Erythroblast (primary cell): ENCODE data around the gene STX11.
"Not testable (repeated sequence)": the region's sequence is repeated elsewhere in the genome, so short reads cannot be mapped to it uniquely, and the experiment has no call there.

ENCODE experiments used
- DNase-seq, 2 experiments: peaks; one replicate each; lab custom pipeline; 2025; lab: John Stamatoyannopoulos, UW
- GATA1 ChIP-seq: IDR thresholded peaks from 2 replicates; pipeline ENCODE4 v1.6.1; 2011; ENCODE audit warnings: low read depth, mild to moderate bottlenecking, control low read depth, low read length, moderate library complexity
- POLR2A ChIP-seq: IDR thresholded peaks from 2 replicates; pipeline ENCODE4 v1.6.1; 2011; ENCODE audit warnings: mild to moderate bottlenecking, low read length

STX11 gene

DNA sequence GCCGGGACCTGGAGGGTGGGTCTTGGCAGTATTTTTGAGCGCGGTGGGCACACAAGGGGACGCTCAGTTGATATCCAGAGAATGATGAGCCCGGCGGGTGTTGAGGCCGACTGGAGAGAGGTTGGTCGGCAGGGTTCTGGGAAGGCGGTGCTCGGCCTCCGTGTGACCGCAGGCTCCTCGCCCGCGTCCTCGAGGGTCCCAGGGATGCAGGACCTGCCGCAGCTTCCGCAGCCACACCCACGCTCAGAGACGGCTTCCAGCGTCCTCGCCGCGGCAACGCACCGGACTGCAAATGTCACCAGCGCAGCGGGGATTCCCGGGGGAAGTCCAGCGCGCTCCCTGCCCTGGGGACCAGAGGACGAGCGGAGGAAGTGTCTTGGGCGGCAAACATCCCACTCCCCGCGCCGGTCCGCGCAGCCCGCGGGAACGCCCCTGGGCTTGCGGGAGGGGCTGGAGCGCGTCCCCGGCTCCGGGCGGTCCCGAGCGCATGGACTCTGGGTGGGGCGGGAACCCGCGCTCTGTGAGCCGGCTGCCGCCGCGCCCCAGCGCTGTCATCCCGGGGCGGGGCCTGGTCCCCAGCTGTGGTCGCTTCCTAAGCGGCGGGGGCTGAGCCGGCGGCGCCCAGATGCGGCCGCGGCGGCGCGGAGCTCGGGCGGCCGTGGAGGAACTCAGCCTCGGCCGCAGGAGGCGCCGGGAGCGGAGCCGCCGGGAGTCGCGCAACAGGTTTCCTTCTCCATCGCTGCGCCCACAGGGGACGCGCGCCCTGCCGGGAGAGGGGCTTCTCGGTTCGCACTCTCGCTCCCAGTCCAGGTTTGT lies at the start of gene STX11:
Gene STX11, plus strand, starts transcription at position 624 of the 816 bp plus-strand sequence. CDS start 36,111 bp downstream, outside the sequence.
- no peak for TF ChIP-seq GATA1
- TF ChIP-seq POLR2A = peak; percentile 52
- DNase-seq = peak; percentile 70 to 72

DNA sequence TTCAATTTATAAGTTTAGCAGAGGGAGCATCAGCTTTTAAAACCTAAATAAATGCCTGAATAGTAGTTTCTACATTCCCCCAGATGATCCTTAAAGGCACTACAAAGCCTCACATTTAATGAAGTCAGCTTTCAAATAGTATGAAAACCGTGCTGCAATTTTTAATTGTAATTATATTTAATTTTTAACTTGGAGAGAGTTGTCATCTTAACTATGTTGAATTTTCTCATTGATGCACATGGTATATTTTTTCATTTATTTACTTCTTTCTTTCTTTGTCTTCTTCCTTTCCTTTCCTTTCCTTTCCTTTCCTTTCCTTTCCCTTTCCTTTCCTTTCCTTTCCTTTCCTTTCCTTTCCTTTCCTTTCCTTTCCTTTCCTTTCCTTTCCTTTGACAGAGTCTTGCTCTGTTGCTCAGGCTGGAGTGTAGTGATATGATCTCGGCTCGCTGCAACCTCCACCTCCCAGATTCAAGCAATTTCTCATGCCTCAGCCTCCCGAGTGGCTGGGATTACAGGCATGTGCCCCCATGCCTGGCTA lies 47.2 kb upstream of the STX11 start:
- DNase-seq = no peak
- no peak for TF ChIP-seq POLR2A
- TF ChIP-seq GATA1 = no peak

GRCh38 chr6:144104488-144104887 lies 45.8 kb upstream of the STX11 start:
- TF ChIP-seq POLR2A = no peak
- no peak for TF ChIP-seq GATA1
- DNase-seq = no peak

GRCh38 chr6:144104898-144105487 lies 45.3 kb upstream of the STX11 start:
- peak; percentile 73 to 77 for DNase-seq
- no peak for TF ChIP-seq GATA1

GRCh38 chr6:144106206-144106605 lies 44.1 kb upstream of the STX11 start:
- TF ChIP-seq GATA1 (no peak), POLR2A (no peak)
- DNase-seq = no peak

DNA sequence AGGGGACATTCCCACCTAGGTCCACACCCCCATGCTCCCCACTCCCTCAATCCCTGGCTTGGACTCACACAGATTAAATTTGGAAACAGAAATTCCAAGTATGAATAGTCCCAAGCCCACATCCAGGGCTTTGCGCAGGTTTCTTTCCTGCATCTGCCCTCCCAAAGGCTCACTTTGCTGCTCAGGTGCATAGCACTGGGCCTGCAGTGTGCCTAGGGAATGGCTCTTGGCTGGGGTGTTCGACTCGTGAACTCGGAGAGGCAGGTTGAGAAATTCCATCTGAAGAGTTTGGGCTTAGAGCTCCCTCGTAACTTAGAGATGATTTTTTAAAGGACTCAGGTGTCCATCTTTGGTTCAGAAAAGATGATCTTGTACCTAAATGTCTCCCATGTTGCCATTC lies 40.1 kb upstream of the STX11 start:
- no peak for DNase-seq
- TF ChIP-seq POLR2A = no peak
- TF ChIP-seq GATA1 = no peak

DNA sequence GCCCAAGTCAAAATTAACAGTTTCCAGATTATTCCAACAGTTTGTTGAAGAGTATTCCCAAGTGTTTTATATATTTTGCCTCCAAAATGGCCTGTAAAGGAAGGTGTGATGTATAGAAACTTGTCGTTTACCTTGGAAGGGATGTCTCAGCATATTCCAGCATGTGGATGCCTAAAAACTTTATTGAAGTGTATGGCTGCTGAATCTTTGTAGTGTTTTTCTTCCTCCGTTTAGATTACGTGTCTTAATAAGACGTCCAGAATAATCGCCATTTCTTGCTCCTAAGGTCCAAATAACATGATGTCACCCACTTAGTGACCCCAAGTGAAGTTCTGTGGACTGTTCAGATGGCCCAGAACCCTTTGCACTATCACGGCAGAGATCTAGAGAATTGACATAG lies 37.0 kb upstream of the STX11 start:
- no peak for DNase-seq
- TF ChIP-seq POLR2A (no peak), GATA1 (no peak)

- TF ChIP-seq GATA1 (no peak), POLR2A (no peak)
Measured at GRCh38 chr6:144115219-144115618, 35.1 kb upstream of the STX11 start.

DNA sequence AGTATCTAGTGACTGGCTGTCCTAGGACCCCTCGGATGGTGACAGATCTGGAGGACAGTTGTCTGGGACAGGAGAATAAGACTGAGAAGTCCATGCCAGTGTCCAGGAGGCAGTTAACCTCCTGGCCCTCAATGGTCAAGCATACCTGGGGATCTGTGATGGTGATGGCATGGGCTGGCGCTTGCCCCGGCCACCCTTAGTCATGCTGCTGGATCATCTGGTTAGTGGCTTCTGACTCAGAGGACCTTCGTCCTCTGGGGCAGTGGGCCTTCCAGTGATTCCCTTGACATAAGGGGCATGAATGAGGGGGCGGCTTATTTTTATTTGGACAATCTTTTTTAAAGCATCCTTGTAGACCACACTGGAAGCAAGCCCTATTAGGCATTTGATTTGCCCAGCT lies 30.9 kb upstream of the STX11 start:
- TF ChIP-seq POLR2A = no peak
- no peak for TF ChIP-seq GATA1
- DNase-seq = no peak

More at GRCh38 chr6:144115219-144115618, 35.1 kb upstream of the STX11 start:
- DNase-seq = no peak

DNA sequence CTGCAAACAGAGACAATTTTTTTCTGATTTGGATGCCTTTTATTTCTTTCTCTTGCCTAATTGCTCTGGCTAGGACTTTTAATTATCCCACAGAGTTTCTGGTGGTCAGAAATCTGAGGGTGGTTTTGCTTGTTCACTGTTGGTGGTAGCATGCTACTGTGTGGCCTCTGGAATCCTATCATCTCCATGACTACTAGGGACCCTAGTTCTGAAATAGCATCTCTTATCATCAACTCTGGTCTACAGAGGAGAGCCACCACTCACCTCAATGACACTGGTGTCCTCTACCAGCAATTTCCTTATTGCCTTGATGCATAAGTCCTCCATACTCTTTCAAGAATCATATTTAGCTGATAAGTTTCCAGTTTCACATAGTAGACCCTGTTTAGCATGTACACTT lies 27.5 kb upstream of the STX11 start:
- no peak for DNase-seq
- TF ChIP-seq POLR2A (no peak), GATA1 (no peak)

DNA sequence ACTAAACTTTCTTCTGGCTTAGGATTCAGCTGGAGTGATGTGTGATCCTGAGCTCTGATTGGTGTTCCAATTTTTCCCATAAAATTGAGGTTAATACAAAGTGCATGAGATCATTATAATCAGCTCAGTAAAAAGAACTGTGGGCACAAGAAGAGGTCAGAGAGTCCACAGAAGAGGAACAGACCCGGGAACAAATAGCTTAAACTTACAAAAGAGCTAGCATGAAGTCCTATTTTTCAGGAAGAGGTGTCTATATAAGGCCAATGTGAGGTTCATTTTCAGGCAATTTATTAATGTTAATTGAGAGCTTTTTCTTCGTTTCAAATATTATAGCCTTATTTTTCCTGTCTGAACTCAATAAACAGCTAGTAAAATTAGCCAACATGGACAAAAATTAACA lies 26.9 kb upstream of the STX11 start:
- no peak for DNase-seq
- TF ChIP-seq POLR2A (no peak), GATA1 (no peak)

- TF ChIP-seq POLR2A (no peak), GATA1 (no peak)
Measured at GRCh38 chr6:144123836-144124235, 26.5 kb upstream of the STX11 start.

GRCh38 chr6:144127097-144127496 lies 23.2 kb upstream of the STX11 start:
- no peak for TF ChIP-seq POLR2A
- no peak for TF ChIP-seq GATA1
- no peak for DNase-seq

More at GRCh38 chr6:144123836-144124235, 26.5 kb upstream of the STX11 start:
- DNase-seq = peak; percentile 17 to 32

- TF ChIP-seq GATA1 (no peak), POLR2A (no peak)
- DNase-seq = no peak
Measured at GRCh38 chr6:144129469-144129868, 20.8 kb upstream of the STX11 start.

GRCh38 chr6:144131248-144131709 lies 19.0 kb upstream of the STX11 start:
- TF ChIP-seq POLR2A = no peak
- TF ChIP-seq GATA1 = no peak
- no peak for DNase-seq

GRCh38 chr6:144132167-144132690 lies 18.1 kb upstream of the STX11 start:
- DNase-seq = not testable (repeated sequence)
